Neural cell (in vitro differentiated cells): Measurements from ENCODE around the gene ZDHHC5. TPM values are rescaled to one million over a fixed set of nuclear protein-coding genes. Genes with fewer than 3 reads are reported as not detected.

Source experiments
- H2AFZ ChIP-seq: fragments of 200-600, 300-800 bp; sonication (generic), shearing (Covaris generic); 2 replicates; pipeline ENCODE4 v1.6.0; 2014; ENCODE audit warnings: low read depth, mild to moderate bottlenecking, antibody characterized with exemption, low read length, moderate library complexity
- H3F3A ChIP-seq: fragments of 200-600 bp; shearing (Covaris generic); 2 replicates; pipeline ENCODE4 v1.6.1; 2016; ENCODE audit warnings: mild to moderate bottlenecking, moderate library complexity, mixed read lengths, antibody characterized with exemption, low read length; ENCODE audit not compliant: insufficient read depth, poor library complexity, severe bottlenecking
- H3K27ac ChIP-seq: fragments of 200-600, 300-800 bp; sonication (generic), shearing (Covaris generic); 2 replicates; pipeline ENCODE4 v1.5.1; 2014; ENCODE audit warnings: mild to moderate bottlenecking, low read length, moderate library complexity
- H3K27me3 ChIP-seq: fragments of 300-800, 200-600 bp; sonication (generic), shearing (Covaris generic); 2 replicates; pipeline ENCODE4 v1.6.0; 2014; ENCODE audit warnings: mild to moderate bottlenecking, low read depth, low read length, moderate library complexity; ENCODE audit not compliant: insufficient read depth
- H3K36me3 ChIP-seq: fragments of 300-800, 200-600 bp; sonication (generic), shearing (Covaris generic); 2 replicates; pipeline ENCODE4 v1.5.1; 2014; ENCODE audit warnings: mild to moderate bottlenecking, antibody characterized with exemption, low read length, moderate library complexity; ENCODE audit not compliant: insufficient read depth
- H3K4me2 ChIP-seq: fragments of 300-800, 200-600 bp; sonication (generic), shearing (Covaris generic); 2 replicates; pipeline ENCODE4 v1.6.0; 2014; ENCODE audit warnings: mild to moderate bottlenecking, low read length
- H3K4me3 ChIP-seq: fragments of 300-800, 200-600 bp; sonication (generic), shearing (Covaris generic); 2 replicates; pipeline ENCODE4 v1.5.1; 2014; ENCODE audit warnings: mild to moderate bottlenecking, low read length, moderate library complexity
- H3K79me2 ChIP-seq: fragments of 200-600 bp; shearing (Covaris generic); replicated peaks from 2 replicates; pipeline ENCODE4 v1.6.0; 2014; ENCODE audit warnings: mild to moderate bottlenecking, low read length, moderate library complexity; ENCODE audit not compliant: insufficient read depth
- H3K9ac ChIP-seq: fragments of 300-800, 200-600 bp; sonication (generic), shearing (Covaris generic); 2 replicates; pipeline ENCODE4 v1.6.1; 2016; ENCODE audit warnings: mild to moderate bottlenecking, low read length, mixed read lengths
- H3K9me2 ChIP-seq: fragments of 200-600 bp; shearing (Covaris generic); 2 replicates; pipeline ENCODE4 v1.6.1; 2016; ENCODE audit warnings: mild to moderate bottlenecking, low read length, mixed read lengths; ENCODE audit not compliant: insufficient read depth
- H3K9me3 ChIP-seq: fragments of 200-600, 300-800 bp; sonication (generic), shearing (Covaris generic); 2 replicates; pipeline ENCODE4 v1.6.1; 2016; ENCODE audit warnings: mild to moderate bottlenecking, mixed run types, low read length, moderate library complexity, mixed read lengths
- H4K20me1 ChIP-seq: fragments of 200-600 bp; shearing (Covaris generic); 2 replicates; pipeline ENCODE4 v1.6.1; 2016; ENCODE audit warnings: mild to moderate bottlenecking, mixed run types; ENCODE audit not compliant: insufficient read depth
- CTCF ChIP-seq: fragments of 450-650 bp; IDR thresholded peaks from 2 replicates; pipeline ENCODE4 v1.5.1; 2014; ENCODE audit warnings: antibody characterized with exemption, mild to moderate bottlenecking, moderate library complexity; ENCODE audit not compliant: poor library complexity, severe bottlenecking
- EP300 ChIP-seq: fragments of 450-650 bp; conservative IDR thresholded peaks from 2 replicates; pipeline ENCODE4 v1.6.1; 2014; ENCODE audit warnings: antibody characterized with exemption, mild to moderate bottlenecking, moderate library complexity; ENCODE audit not compliant: poor library complexity, severe bottlenecking
- EZH2 ChIP-seq: fragments of 200-600, 300-800 bp; shearing (Covaris generic), sonication (generic); IDR thresholded peaks from 2 replicates; pipeline ENCODE4 v1.6.1; 2014; ENCODE audit warnings: antibody characterized with exemption, low read length, borderline replicate concordance, mild to moderate bottlenecking; ENCODE audit not compliant: insufficient read depth, poor library complexity, severe bottlenecking
- MXI1 ChIP-seq: fragments of 450-650 bp; conservative IDR thresholded peaks from 2 replicates; pipeline ENCODE4 v1.6.1; 2014; ENCODE audit warnings: antibody characterized with exemption, mild to moderate bottlenecking; ENCODE audit not compliant: poor library complexity, severe bottlenecking
- POLR2AphosphoS5 ChIP-seq: IDR thresholded peaks from 2 replicates; pipeline ENCODE4 v1.6.1; 2012
- RAD21 ChIP-seq: fragments of 450-650 bp; conservative IDR thresholded peaks from 2 replicates; pipeline ENCODE4 v1.6.1; 2014; ENCODE audit warnings: antibody characterized with exemption, mild to moderate bottlenecking, moderate library complexity
- REST ChIP-seq: IDR thresholded peaks from 2 replicates; pipeline ENCODE4 v1.6.1; 2012; ENCODE audit warnings: borderline replicate concordance
- SMC3 ChIP-seq: fragments of 450-650 bp; conservative IDR thresholded peaks from 2 replicates; pipeline ENCODE4 v1.6.1; 2014; ENCODE audit warnings: antibody characterized with exemption, mild to moderate bottlenecking, moderate library complexity; ENCODE audit not compliant: poor library complexity
- TAF1 ChIP-seq: IDR thresholded peaks from 2 replicates; pipeline ENCODE4 v1.6.1; 2012; ENCODE audit warnings: low read depth
- polyA plus RNA-seq: library from polyadenylated mRNA; depleted of rRNA; stranded (reverse); fragments of >200 nt; gene quantifications from 2 replicates; pipeline ENCODE4 v1.2.3, GENCODE V29; 2014

The ZDHHC5 gene
- polyA plus RNA-seq, 1 donor from 2014 or later = 15.8 TPM

- H3K4me3 ChIP-seq = peak within 1 kb of the TSS; percentile 76
- no peaks in the 10 kb centered on the region for H3K9me2 ChIP-seq
- peak within 1 kb of the TSS; percentile 91 for H2AFZ ChIP-seq
- H4K20me1 ChIP-seq = no peaks in the 10 kb centered on the region
- no peaks in the 10 kb centered on the region for H3F3A ChIP-seq
- H3K79me2 ChIP-seq = peaks cover 9% of the 10 kb centered on the region
- H3K36me3 ChIP-seq = no peaks in the 10 kb centered on the region
- peak within 1 kb of the TSS; percentile 97 for H3K9ac ChIP-seq
- no peak for TF ChIP-seq MXI1
- TF ChIP-seq TAF1 = peak; percentile 28
- peak; percentile 20 for TF ChIP-seq SMC3
- no peak for TF ChIP-seq EZH2
- no peak for TF ChIP-seq CTCF
- peak; percentile 31 for TF ChIP-seq EP300
- TF ChIP-seq POLR2AphosphoS5 = peak; percentile 94
- no peak for TF ChIP-seq RAD21
- TF ChIP-seq REST = peak; percentile 49
- no peaks in the 10 kb centered on the region for H3K27me3 ChIP-seq
- H3K9me3 ChIP-seq = no peaks in the 10 kb centered on the region
- peak within 1 kb of the TSS; percentile 97 for H3K4me2 ChIP-seq
- peak within 1 kb of the TSS; percentile 94 for H3K27ac ChIP-seq
Measured at GRCh38 chr11:57649826-57650738, 17.8 kb upstream of the ZDHHC5 start, which contains the start of gene YPEL4. TSS of gene YPEL4 (minus strand) at chr11:57649912. CDS start at chr11:57647107, 2,805 bp downstream.

- Histone ChIP-seq H3K79me2 (peaks cover 9% of the 10 kb centered on the region), H3K9ac (no peak overlapping the region), H3K27me3 (no peaks in the 10 kb centered on the region), H3K4me3 (peak overlapping the region; percentile 76), H2AFZ (no peak overlapping the region), H3K9me3 (no peaks in the 10 kb centered on the region), H4K20me1 (no peaks in the 10 kb centered on the region), H3F3A (no peaks in the 10 kb centered on the region), H3K9me2 (no peaks in the 10 kb centered on the region), H3K36me3 (no peaks in the 10 kb centered on the region), H3K27ac (peak overlapping the region; percentile 94), H3K4me2 (no peak overlapping the region)
- TF ChIP-seq SMC3 (no peak), EP300 (no peak), TAF1 (no peak), POLR2AphosphoS5 (no peak), MXI1 (no peak)
Measured at GRCh38 chr11:57650739-57651090, 17.2 kb upstream of the ZDHHC5 start.
